Body of pancreas (tissue), 4 donors: Measurements from ENCODE around the gene USH2A.

Experiments used
- POLR2A ChIP-seq, 3 donors: fragments of 450-650 bp; IDR thresholded peaks; one replicate each; pipeline ENCODE4 v1.6.1; 2016; ENCODE audit warnings: antibody characterized with exemption in 3 of 3, mild to moderate bottlenecking in 2 of 3
- TF ChIP-seq, protein P1 (sequence below), 7 experiments: fragments of 450-650 bp in 4 of 7; fragments of 200-600 bp in 3 of 7; sonication (generic) in 3 of 7; IDR thresholded peaks; one replicate each; pipeline ENCODE4 v1.5.1; 2016 to 2019; ENCODE audit warnings: antibody characterized with exemption in 7 of 7

DNA sequence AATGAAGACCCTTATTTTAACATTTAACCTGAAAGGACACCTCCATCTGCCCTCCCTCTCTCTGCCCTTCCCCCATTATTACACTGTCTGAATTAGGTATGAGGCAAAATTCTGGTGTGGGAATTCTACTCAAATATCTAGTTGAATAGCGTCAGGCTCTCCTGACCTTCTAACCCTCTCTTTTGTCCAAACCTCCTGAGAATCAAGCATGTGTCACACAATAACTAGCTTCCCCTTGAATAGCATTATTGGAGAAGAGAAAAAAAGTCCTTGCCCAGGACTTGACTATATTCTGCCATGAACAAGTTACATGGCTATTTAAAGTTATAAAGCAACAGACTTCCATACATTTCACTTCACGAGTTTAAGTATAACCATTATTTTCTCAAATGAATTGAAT, 35.5 kb downstream of the USH2A start:
- TF ChIP-seq, protein P1, sequence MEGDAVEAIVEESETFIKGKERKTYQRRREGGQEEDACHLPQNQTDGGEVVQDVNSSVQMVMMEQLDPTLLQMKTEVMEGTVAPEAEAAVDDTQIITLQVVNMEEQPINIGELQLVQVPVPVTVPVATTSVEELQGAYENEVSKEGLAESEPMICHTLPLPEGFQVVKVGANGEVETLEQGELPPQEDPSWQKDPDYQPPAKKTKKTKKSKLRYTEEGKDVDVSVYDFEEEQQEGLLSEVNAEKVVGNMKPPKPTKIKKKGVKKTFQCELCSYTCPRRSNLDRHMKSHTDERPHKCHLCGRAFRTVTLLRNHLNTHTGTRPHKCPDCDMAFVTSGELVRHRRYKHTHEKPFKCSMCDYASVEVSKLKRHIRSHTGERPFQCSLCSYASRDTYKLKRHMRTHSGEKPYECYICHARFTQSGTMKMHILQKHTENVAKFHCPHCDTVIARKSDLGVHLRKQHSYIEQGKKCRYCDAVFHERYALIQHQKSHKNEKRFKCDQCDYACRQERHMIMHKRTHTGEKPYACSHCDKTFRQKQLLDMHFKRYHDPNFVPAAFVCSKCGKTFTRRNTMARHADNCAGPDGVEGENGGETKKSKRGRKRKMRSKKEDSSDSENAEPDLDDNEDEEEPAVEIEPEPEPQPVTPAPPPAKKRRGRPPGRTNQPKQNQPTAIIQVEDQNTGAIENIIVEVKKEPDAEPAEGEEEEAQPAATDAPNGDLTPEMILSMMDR (IDR thresholded peaks at IDR 0.05), result no peak
- no peak for TF ChIP-seq POLR2A (IDR thresholded peaks at IDR 0.05)
